AG09309 (cell line): Measurements from ENCODE around the gene TBC1D16.

ENCODE experiments used
- DNase-seq: peaks from one replicate; pipeline ENCODE4 v3.0.0-alpha.2; 2010; ENCODE audit warnings: low read depth
- H3K4me3 ChIP-seq: 2 replicates; pipeline ENCODE4 v1.5.1; 2011; ENCODE audit warnings: mild to moderate bottlenecking, low read depth, low read length, moderate library complexity; ENCODE audit not compliant: control insufficient read depth
- TF ChIP-seq, protein P1 (sequence below): IDR thresholded peaks from 2 replicates; pipeline ENCODE4 v1.5.1; 2011; ENCODE audit warnings: mild to moderate bottlenecking, low read depth, low read length, inconsistent platforms; ENCODE audit not compliant: insufficient read depth, control insufficient read depth; ENCODE audit errors: missing control alignments

Gene TBC1D16

DNA sequence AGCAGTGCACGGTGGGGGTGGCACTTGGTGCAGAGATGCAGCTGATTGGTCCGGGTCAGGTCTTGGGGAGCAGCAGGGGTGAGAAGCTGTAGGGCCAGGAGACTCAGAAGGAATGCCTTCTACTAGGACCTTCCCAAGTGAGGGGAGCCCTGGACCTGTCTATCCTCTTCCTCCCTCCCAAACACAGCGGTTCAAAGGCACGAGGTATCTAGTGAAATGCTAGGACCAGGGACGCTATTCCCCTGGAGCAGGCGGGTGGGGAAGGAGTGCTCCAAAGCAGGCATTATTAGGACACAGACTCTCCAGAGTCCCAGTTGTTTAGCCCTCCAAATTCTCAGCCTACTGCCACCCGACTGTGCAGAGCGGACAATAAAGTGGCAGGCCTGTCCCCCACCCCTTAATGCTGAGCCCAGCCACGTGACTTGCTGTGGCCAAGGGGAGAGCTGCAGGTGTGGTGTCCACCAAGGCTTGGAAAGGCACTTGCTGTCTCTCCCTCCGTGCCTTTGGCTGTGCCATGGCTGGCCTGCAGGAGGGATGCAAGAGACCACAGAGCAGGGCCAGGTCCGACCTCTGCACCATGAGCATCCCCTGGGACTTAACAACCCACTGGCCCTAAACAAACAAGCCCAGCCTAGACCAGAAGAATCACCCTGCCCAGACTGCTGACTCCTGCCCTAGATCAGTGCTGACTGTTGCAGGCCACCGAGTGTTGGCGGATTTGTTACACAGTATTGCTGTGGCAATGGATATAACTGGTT is 97.2 kb downstream of the TBC1D16 start:
- TF ChIP-seq, protein P1, sequence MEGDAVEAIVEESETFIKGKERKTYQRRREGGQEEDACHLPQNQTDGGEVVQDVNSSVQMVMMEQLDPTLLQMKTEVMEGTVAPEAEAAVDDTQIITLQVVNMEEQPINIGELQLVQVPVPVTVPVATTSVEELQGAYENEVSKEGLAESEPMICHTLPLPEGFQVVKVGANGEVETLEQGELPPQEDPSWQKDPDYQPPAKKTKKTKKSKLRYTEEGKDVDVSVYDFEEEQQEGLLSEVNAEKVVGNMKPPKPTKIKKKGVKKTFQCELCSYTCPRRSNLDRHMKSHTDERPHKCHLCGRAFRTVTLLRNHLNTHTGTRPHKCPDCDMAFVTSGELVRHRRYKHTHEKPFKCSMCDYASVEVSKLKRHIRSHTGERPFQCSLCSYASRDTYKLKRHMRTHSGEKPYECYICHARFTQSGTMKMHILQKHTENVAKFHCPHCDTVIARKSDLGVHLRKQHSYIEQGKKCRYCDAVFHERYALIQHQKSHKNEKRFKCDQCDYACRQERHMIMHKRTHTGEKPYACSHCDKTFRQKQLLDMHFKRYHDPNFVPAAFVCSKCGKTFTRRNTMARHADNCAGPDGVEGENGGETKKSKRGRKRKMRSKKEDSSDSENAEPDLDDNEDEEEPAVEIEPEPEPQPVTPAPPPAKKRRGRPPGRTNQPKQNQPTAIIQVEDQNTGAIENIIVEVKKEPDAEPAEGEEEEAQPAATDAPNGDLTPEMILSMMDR = no peak
- H3K4me3 ChIP-seq = no peak overlapping the region
- DNase-seq = no peak

DNA sequence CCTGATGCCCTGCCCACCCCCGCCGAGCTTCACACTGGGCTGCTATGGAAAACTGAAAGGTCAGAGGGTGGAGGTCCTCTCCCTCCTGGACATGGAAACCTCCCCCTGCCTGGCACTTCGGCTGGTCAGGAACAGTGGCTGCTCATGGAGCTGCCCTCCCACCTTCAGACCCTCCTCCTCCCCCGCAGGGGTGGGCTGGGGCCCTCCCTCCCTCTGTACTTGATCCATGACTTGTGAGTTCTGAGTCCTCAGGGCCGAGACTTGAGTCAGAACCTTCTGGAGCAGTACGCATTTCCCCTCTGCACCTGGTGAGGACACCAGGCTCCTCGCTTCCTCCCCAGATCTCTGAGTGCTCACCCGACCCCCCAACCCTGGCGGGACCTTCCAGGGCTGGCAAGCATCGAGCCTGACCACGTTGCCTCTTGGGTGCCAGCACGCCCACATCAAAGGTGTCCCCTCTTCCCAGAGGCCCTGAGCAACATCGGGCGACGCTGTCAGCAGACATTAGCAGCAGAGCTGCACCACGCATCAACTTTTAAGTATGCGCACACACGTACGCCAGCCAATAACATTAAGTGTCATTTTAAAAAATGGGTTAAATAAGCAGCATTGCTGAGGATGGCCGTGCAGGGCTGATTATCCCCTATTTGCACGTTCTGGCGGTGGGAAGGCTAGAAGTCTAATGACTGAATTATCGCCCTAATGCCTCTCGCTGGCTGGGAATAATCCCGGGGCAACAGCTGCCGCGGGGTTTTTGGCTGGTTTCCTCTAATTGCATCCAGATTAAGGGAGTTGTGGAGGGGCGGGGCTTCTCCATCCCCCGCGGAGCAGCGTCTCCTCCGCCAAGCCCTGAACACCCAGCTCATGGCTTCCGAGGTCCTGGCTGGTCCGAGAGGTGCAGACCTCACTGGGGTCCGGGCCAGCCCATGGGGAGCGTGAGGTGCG is 98.0 kb downstream of the TBC1D16 start:
- no peak overlapping the region for H3K4me3 ChIP-seq
- no peak for DNase-seq
- TF ChIP-seq, protein P1 = no peak

DNA sequence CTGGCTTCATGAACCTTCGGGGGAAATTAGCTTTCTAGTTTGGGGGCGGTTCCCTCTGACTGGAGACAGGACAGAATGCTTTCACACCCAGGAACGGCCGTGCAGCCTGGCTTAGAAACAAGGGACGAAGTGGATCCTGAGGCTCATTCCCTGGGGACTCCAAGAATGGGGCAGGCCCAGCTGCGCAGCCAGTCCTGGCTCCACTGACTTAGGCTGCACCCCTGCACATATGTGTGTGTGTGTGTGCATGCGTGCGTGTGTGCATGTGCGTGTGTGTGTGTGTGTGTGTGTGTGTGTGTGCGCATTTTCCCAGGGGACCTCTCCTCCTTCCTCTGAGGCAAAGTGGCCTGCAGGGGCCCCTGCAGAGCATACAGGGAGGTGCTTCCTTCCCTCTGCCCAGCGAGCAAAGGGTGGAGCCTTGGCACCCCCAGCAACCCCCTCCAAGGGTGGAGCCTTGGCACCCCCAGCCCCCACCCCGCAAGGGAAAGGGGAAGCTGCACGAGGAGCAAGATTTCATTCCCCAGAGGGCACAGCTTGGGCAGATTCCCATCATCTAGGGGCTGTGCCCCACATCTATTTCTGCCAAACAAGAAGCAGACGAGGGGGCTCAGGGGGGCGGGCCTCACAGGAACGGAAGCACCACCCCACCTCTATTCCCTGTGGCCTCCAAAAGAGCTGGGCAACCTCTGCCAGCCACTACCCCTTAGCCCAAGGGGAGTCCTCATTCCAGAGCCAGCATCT is 98.9 kb downstream of the TBC1D16 start:
- no peak overlapping the region for H3K4me3 ChIP-seq
- no peak for DNase-seq
- TF ChIP-seq, protein P1 = no peak

DNA sequence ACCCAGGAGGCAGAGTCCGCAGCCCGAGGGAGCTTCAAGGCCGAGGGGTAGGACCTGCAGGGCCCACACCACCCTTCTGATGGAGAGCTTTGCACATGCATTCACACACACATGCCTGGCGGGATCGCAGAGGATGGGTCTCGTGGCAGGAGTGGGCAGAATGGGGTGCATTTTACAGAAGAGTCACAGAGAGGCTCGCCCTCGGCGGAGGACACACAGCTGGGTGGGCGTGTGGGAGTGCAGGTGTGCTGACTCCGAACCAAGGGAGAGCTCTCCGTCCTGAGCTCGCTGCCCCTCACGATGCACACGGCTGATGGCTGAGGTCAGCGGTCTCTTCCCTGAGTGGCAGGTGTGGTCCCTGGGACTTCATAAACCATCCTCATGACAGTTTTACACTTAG is 99.6 kb downstream of the TBC1D16 start:
- TF ChIP-seq, protein P1 = no peak
- no peak for DNase-seq
- no peak overlapping the region for H3K4me3 ChIP-seq

DNA sequence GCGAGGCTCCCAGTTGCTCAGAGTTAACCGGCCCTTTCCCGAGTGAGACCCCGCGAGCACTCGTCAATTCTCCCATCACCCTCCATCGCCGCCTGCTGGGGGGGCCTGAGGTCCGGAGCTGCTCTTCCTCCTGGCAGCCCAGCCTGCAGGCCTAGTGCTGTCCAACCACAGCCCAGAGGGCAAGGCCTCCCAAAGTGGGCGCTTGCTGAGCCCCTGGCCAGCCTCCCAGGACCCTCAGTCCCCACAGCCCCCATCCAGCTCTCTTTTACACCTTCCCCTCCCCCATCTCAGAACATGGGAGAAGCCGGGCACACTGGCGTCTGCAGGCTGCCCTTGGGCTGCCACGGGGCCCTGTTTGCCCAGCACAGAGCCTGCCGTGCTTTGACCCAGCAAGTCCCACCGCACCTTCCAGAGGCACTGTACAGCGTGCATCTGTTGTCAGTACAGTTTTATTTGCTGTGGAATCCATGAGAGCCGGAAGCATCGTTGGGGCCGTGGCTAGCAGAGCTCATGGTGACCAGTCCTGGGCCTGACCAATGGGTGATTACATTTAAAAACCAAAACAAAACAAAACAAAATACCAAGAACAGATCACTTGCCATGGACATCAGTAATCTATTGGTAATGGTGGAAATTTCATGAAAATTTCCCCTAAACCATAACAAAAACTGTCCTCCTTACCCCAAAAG is 100.3 kb downstream of the TBC1D16 start:
- TF ChIP-seq, protein P1 = no peak
- H3K4me3 ChIP-seq = no peak overlapping the region
- no peak for DNase-seq

DNA sequence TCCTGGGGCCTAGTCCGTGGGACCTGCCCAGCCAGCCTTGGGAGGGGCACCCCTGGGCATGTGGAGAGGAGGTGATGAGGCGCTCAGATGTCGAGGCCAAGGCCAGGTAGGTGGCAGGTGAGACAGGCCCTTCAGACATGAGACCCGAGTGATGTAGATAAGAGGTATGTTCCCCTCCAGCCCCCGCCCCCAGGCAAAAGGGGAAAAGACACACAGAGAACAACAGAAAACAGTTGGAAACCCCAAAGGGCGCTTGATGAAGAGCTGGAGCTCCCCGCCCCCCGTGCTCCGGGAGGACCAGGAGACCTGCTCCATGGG is 101.1 kb downstream of the TBC1D16 start:
- H3K4me3 ChIP-seq = no peak overlapping the region

More for the DNA sequence above, 101.1 kb downstream of the TBC1D16 start:
- no peak for DNase-seq
- TF ChIP-seq, protein P1 = no peak
